Nephron progenitor cell (in vitro differentiated cells): Measurements from ENCODE around the gene SPR.
A peak's percentile ranks its signal among the peaks of the same experiment; 100 is the strongest.

Source experiments
- DNase-seq: peaks from one replicate; pipeline ENCODE4 v3.0.0; 2021
- H3K27ac Mint-ChIP-seq: 2 replicates; pipeline ENCODE4 v1.8.0; 2021; ENCODE audit warnings: mild to moderate bottlenecking, moderate library complexity, mixed read lengths
- H3K27me3 Mint-ChIP-seq: 2 replicates; pipeline ENCODE4 v1.8.0; 2021; ENCODE audit warnings: mild to moderate bottlenecking, low read depth, mixed read lengths; ENCODE audit not compliant: poor library complexity
- H3K36me3 Mint-ChIP-seq: 2 replicates; pipeline ENCODE4 v1.8.0; 2021; ENCODE audit warnings: low read depth, mixed read lengths
- H3K4me1 Mint-ChIP-seq: 2 replicates; pipeline ENCODE4 v1.8.0; 2021; ENCODE audit warnings: mixed read lengths
- H3K4me3 Mint-ChIP-seq: 2 replicates; pipeline ENCODE4 v1.8.0; 2021; ENCODE audit warnings: mild to moderate bottlenecking, moderate library complexity, mixed read lengths
- H3K9me3 Mint-ChIP-seq: 2 replicates; pipeline ENCODE4 v1.8.0; 2021; ENCODE audit warnings: mild to moderate bottlenecking, moderate library complexity, mixed read lengths
- CTCF ChIP-seq: fragments of 200-600 bp; sonication (generic); IDR thresholded peaks from 2 replicates; pipeline ENCODE4 v1.5.0; 2021; ENCODE audit warnings: antibody characterized with exemption

Gene SPR

DNA sequence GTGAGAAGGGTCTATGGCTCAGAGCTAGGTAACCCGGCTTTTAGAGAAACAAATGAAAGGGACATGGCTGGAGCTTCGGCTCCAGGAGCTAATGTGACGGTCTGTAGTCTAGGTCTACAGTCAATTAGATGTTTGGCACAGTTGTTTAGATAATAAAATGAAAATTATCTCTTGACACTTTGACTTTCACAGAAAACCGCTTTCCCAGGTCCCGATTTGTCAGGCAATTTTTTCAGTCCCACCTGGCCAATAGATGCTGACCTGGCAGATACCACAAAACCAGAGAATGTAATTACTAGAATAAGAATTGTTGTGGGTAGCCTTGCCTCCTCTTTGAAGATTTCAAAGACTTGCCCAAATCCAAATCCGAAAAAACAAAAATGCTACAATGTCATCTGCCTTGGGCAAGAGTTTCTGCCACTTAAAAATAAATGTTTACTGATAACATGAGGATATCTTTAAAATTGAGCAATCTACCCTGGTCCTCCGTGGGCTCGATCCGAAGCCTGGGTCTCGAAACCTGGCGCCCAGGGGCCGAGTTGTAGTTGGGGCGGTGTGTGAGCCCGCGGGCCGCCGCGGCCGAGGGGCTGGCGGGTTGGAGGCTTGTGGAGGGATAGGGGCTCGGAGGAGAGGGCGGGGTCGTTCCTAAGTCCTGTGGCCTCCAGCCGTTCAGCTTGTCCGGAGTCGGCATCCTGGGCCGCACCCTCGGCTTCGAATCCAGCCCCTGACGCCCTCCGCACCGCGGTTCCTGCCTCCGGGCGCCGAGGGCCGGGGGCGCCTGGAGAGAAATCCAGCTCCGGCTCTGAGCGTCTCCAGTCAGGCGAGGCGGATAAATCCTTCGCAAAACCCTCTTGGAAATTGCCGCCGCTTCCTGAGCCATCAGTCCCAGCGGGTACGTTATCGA, 32.5 kb downstream of the SPR start:
- no peak for TF ChIP-seq CTCF
- DNase-seq: peak; percentile 46
- H3K27me3 Mint-ChIP-seq: peaks cover 26% of the 10 kb centered on the region

GRCh38 chr2:72920318-72921087, 33.3 kb downstream of the SPR start:
- Mint-ChIP-seq H3K27ac (no peak overlapping the region), H3K9me3 (peaks cover 8% of the 10 kb centered on the region), H3K27me3 (peaks cover 18% of the 10 kb centered on the region), H3K36me3 (no peaks in the 10 kb centered on the region), H3K4me3 (peak overlapping the region; percentile 62), H3K4me1 (peaks cover 17% of the 10 kb centered on the region)
- DNase-seq: peak; percentile 50
- TF ChIP-seq CTCF: no peak

More for the DNA sequence above, 32.5 kb downstream of the SPR start:
- Mint-ChIP-seq H3K4me3 (no peak overlapping the region), H3K9me3 (peaks cover 8% of the 10 kb centered on the region), H3K27ac (no peak overlapping the region), H3K36me3 (no peaks in the 10 kb centered on the region), H3K4me1 (peaks cover 18% of the 10 kb centered on the region)

DNA sequence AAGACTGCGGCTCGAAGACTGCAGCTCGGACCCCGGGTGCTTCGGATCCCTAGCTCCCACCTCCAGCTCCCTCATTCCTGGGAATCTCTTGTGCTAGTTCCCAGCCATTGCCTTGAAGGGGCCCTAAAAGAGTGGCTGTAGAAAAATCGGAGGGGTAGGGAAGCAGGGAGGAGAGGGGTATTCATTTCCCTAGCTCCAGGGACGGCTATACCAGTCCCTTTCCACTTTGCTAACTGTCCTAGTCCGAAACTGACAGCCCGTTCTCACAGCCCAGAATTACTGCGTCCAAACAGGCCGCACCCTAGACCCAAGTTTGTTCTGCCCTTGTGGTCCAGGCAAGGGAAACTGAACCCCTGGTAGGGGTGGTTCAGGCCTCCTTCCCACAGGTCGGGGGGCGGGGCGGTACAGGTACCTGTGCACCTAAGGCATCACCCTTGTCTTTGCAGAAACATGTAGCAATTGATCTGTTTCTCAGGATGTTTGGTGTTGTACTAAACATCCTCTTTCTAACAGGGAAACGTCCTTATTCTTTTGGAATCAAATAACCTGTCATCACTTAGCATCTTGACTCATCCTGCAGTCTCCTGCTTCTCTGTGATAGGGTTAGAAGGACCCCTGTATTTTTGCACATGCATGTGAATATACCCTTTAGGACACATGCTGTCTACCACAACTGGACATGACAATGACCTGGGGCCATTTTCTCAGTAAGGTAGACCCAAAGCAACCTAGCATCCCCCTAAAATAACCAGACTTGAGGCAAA, 34.1 kb downstream of the SPR start:
- Mint-ChIP-seq H3K9me3 (peaks cover 8% of the 10 kb centered on the region), H3K27me3 (peaks cover 10% of the 10 kb centered on the region), H3K4me3 (no peak overlapping the region), H3K4me1 (peaks cover 17% of the 10 kb centered on the region), H3K36me3 (no peaks in the 10 kb centered on the region), H3K27ac (no peak overlapping the region)
- DNase-seq: no peak
- no peak for TF ChIP-seq CTCF

DNA sequence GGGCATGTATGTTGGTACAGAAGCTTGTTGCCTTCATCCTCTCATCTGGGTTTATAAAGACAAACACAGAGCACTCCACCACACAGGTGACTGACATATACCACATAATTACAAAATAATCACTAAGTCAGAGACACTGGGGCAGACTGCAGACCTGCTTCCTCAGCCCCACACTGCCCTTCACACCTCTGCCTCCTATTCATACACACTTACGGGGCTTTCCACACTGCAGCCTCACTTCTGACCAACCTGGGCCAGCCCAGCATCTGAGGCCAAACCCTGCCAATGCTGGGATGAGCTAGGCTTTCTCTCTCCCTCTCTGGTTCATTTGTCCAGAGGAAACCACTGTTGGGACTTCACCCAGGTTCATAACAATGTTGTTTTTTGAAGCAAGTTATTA, 34.6 kb downstream of the SPR start:
- Mint-ChIP-seq H3K27ac (no peak overlapping the region), H3K4me3 (no peak overlapping the region), H3K4me1 (peaks cover 15% of the 10 kb centered on the region), H3K36me3 (no peaks in the 10 kb centered on the region), H3K27me3 (peaks cover 4% of the 10 kb centered on the region), H3K9me3 (peaks cover 8% of the 10 kb centered on the region)
- TF ChIP-seq CTCF: no peak
- no peak for DNase-seq

- Mint-ChIP-seq H3K4me3 (peak overlapping the region; percentile 42), H3K9me3 (peaks cover 8% of the 10 kb centered on the region), H3K27ac (no peak overlapping the region), H3K36me3 (no peaks in the 10 kb centered on the region), H3K27me3 (no peaks in the 10 kb centered on the region), H3K4me1 (peaks cover 8% of the 10 kb centered on the region)
- TF ChIP-seq CTCF: no peak
- no peak for DNase-seq
These were observed 36.7 kb downstream of the SPR start for GRCh38 chr2:72923833-72924352.
